H1 (cell line): ENCODE measurements around the gene AIG1. TPM values are rescaled to one million over a fixed set of nuclear protein-coding genes. Genes with fewer than 3 reads are reported as not detected.

Experiments
- CTCF ChIA-PET: fragments of 300-600 bp; sonication (Branson Sonifier 250); formaldehyde crosslinking; loops from one replicate; lab custom pipeline; 2021; ENCODE audit not compliant: partially characterized antibody; lab: Charles Lee
- POLR2A ChIA-PET: fragments of 300-600 bp; sonication (Branson Sonifier 250); formaldehyde crosslinking; loops from one replicate; lab custom pipeline; 2021; ENCODE audit warnings: inconsistent platforms; ENCODE audit not compliant: partially characterized antibody; lab: Charles Lee
- DNase-seq, 2 experiments: peaks; one replicate each; pipeline versions ENCODE4 v3.0.0 to v3.0.0-alpha.2; 2010 to 2022; ENCODE audit warnings: low spot score in 2 of 2, low read depth in 1 of 2, mixed read lengths in 1 of 2
- FAIRE-seq: peaks from 2 replicates; lab custom pipeline; 2011; peaks lifted over from hg19 to GRCh38; lab: Jason Lieb, UNC
- H2AFZ ChIP-seq: 2 replicates; pipeline ENCODE4 v1.8.1; 2012; ENCODE audit warnings: low read length, inconsistent platforms
- H2AK5ac ChIP-seq: 2 replicates; pipeline ENCODE4 v1.6.1; 2013; ENCODE audit warnings: low read depth, low read length
- H2BK120ac ChIP-seq: replicated peaks from 2 replicates; pipeline ENCODE3; 2013; ENCODE audit warnings: low read depth, low read length, inconsistent platforms
- H2BK12ac ChIP-seq: 2 replicates; pipeline ENCODE4 v1.6.1; 2013; ENCODE audit warnings: low read depth, low read length
- H2BK15ac ChIP-seq: 2 replicates; pipeline ENCODE4 v1.6.1; 2013; ENCODE audit warnings: low read length
- H2BK20ac ChIP-seq: 2 replicates; pipeline ENCODE4 v1.6.1; 2013; ENCODE audit warnings: low read length
- H2BK5ac ChIP-seq: 2 replicates; pipeline ENCODE4 v1.6.1; 2013; ENCODE audit warnings: low read depth, low read length
- H3K14ac ChIP-seq: 2 replicates; pipeline ENCODE4 v1.6.1; 2013; ENCODE audit warnings: inconsistent platforms; ENCODE audit not compliant: insufficient read length
- H3K18ac ChIP-seq: 2 replicates; pipeline ENCODE4 v1.6.1; 2013; ENCODE audit warnings: low read length; ENCODE audit errors: extremely low read depth
- H3K23ac ChIP-seq: 2 replicates; pipeline ENCODE4 v1.6.1; 2013; ENCODE audit warnings: inconsistent platforms; ENCODE audit not compliant: insufficient read length
- H3K23me2 ChIP-seq: 2 replicates; pipeline ENCODE4 v1.6.1; 2013; ENCODE audit warnings: low read depth, low read length
- H3K27ac ChIP-seq: 2 replicates; pipeline ENCODE4 v1.6.1; 2011; ENCODE audit warnings: low read depth, low read length, inconsistent platforms
- H3K27me3 ChIP-seq, 4 experiments: replicated peaks in 1 of 4; 1 replicate in 1 of 4; 2 replicates in 3 of 4; pipeline versions ENCODE4 v1.6.1 to v1.8.1; 2011 to 2013; ENCODE audit warnings: low read length in 3 of 4, mild to moderate bottlenecking in 3 of 4, inconsistent platforms in 2 of 4, mixed read lengths in 2 of 4, moderate library complexity in 1 of 4; ENCODE audit not compliant: control insufficient read depth in 3 of 4, insufficient read depth in 3 of 4; ENCODE audit errors: extremely low read depth in 1 of 4
- H3K36me3 ChIP-seq, 4 experiments: 2 replicates each; pipeline versions ENCODE4 v1.6.1 to v1.8.1; 2011 to 2013; ENCODE audit warnings: mild to moderate bottlenecking in 4 of 4, low read length in 3 of 4, moderate library complexity in 2 of 4, control low read depth in 1 of 4, inconsistent platforms in 1 of 4; ENCODE audit not compliant: insufficient read depth in 4 of 4, control insufficient read depth in 2 of 4
- H3K4ac ChIP-seq: replicated peaks from 2 replicates; pipeline ENCODE3; 2013; ENCODE audit warnings: low read length, low read depth, mixed read lengths, inconsistent platforms; ENCODE audit not compliant: insufficient read length
- H3K4me1 ChIP-seq, 4 experiments: replicated peaks in 1 of 4; 1 replicate in 1 of 4; 2 replicates in 3 of 4; pipeline versions ENCODE4 v1.6.1 to v1.8.1; 2011 to 2013; ENCODE audit warnings: low read length in 3 of 4, inconsistent platforms in 2 of 4, mixed read lengths in 1 of 4; ENCODE audit not compliant: insufficient read depth in 4 of 4, control insufficient read depth in 3 of 4
- H3K4me2 ChIP-seq, 2 experiments: 2 replicates each; pipeline versions ENCODE4 v1.6.1 to v1.8.1; 2011 to 2013; ENCODE audit warnings: low read depth in 2 of 2, low read length in 2 of 2, control low read depth in 1 of 2, inconsistent platforms in 1 of 2, mild to moderate bottlenecking in 1 of 2; ENCODE audit not compliant: insufficient read depth in 1 of 2
- H3K4me3 ChIP-seq, 4 experiments: fragments of 200-600, 300-600 bp in 1 of 4; sonication (generic), shearing (Covaris generic), sonication (Bioruptor Twin) in 1 of 4; 2 replicates each; pipeline versions ENCODE4 v1.5.1 to v1.8.1; 2011 to 2016; ENCODE audit warnings: low read length in 4 of 4, low read depth in 3 of 4, control low read depth in 2 of 4, inconsistent platforms in 2 of 4, mild to moderate bottlenecking in 2 of 4, mixed read lengths in 1 of 4, moderate library complexity in 1 of 4; ENCODE audit not compliant: insufficient read depth in 2 of 4; ENCODE audit errors: extremely low read depth in 1 of 4
- H3K56ac ChIP-seq: replicated peaks from 2 replicates; pipeline ENCODE3; 2013; ENCODE audit warnings: low read depth, mild to moderate bottlenecking, mixed read lengths, low read length, inconsistent platforms; ENCODE audit not compliant: insufficient read length
- H3K79me1 ChIP-seq: 2 replicates; pipeline ENCODE4 v1.6.1; 2013; ENCODE audit warnings: low read depth, low read length, control low read depth
- H3K79me2 ChIP-seq, 2 experiments: 2 replicates each; pipeline versions ENCODE4 v1.6.1 to v1.8.1; 2012 to 2013; ENCODE audit warnings: low read length in 2 of 2, mild to moderate bottlenecking in 2 of 2, inconsistent platforms in 1 of 2; ENCODE audit not compliant: insufficient read depth in 2 of 2, control insufficient read depth in 1 of 2
- H3K9ac ChIP-seq, 4 experiments: replicated peaks in 1 of 4; 1 replicate in 1 of 4; 2 replicates in 3 of 4; pipeline versions ENCODE4 v1.6.1 to v1.8.1; 2011 to 2013; ENCODE audit warnings: low read depth in 3 of 4, low read length in 3 of 4, control low read depth in 2 of 4, mild to moderate bottlenecking in 2 of 4, moderate library complexity in 2 of 4, inconsistent platforms in 1 of 4; ENCODE audit errors: extremely low read depth in 1 of 4
- H3K9me3 ChIP-seq, 2 experiments: 2 replicates each; pipeline versions ENCODE4 v1.6.1 to v1.8.1; 2012 to 2013; ENCODE audit warnings: mild to moderate bottlenecking in 2 of 2, moderate library complexity in 2 of 2, control low read depth in 1 of 2, inconsistent platforms in 1 of 2, low read depth in 1 of 2, low read length in 1 of 2, mixed read lengths in 1 of 2; ENCODE audit not compliant: insufficient read depth in 2 of 2
- H4K20me1 ChIP-seq, 2 experiments: replicated peaks in 1 of 2; 2 replicates each; pipeline versions ENCODE3 to v1.8.1; 2011 to 2013; ENCODE audit warnings: inconsistent platforms in 2 of 2, low read length in 2 of 2, mild to moderate bottlenecking in 1 of 2; ENCODE audit not compliant: insufficient read depth in 2 of 2, control insufficient read depth in 1 of 2
- H4K5ac ChIP-seq: 2 replicates; pipeline ENCODE4 v1.6.1; 2013; ENCODE audit warnings: low read length, low read depth, mixed read lengths, inconsistent platforms; ENCODE audit not compliant: insufficient read length
- H4K8ac ChIP-seq: 2 replicates; pipeline ENCODE4 v1.8.0; 2013; ENCODE audit warnings: mild to moderate bottlenecking, moderate library complexity, low read length, inconsistent platforms; ENCODE audit not compliant: insufficient read depth; ENCODE audit errors: extremely low read depth
- H4K91ac ChIP-seq: replicated peaks from 2 replicates; pipeline ENCODE3; 2013; ENCODE audit warnings: low read length, mixed read lengths, inconsistent platforms; ENCODE audit not compliant: insufficient read length
- BACH1 ChIP-seq: IDR thresholded peaks from 2 replicates; pipeline ENCODE4 v1.6.1; 2012; ENCODE audit warnings: low read length, improper control_type of control experiment
- CBX5 ChIP-seq: fragments of 300-800, 300-1000 bp; sonication (generic); IDR thresholded peaks from 2 replicates; pipeline ENCODE4 v1.7.1; 2016; ENCODE audit warnings: antibody characterized with exemption, low read length, low read depth
- MAFK ChIP-seq: IDR thresholded peaks from 2 replicates; pipeline ENCODE4 v1.6.1; 2012; ENCODE audit warnings: low read depth, mild to moderate bottlenecking, improper control_type of control experiment, low read length
- NANOG ChIP-seq: IDR thresholded peaks from 2 replicates; pipeline ENCODE4 v1.6.1; 2011; ENCODE audit warnings: low read length, low read depth, mild to moderate bottlenecking, inconsistent platforms; ENCODE audit not compliant: insufficient read depth, poor library complexity, severe bottlenecking
- POLR2AphosphoS5 ChIP-seq: IDR thresholded peaks from 2 replicates; pipeline ENCODE4 v1.6.1; 2011; ENCODE audit warnings: low read depth, low read length
- RAD21 ChIP-seq, 2 experiments: IDR thresholded peaks in 1 of 2; conservative IDR thresholded peaks in 1 of 2; 2 replicates each; pipeline ENCODE4 v1.6.1; 2011; ENCODE audit warnings: low read depth in 2 of 2, low read length in 2 of 2, improper control_type of control experiment in 1 of 2, inconsistent platforms in 1 of 2, mild to moderate bottlenecking in 1 of 2, moderate library complexity in 1 of 2
- RXRA ChIP-seq: IDR thresholded peaks from 2 replicates; pipeline ENCODE4 v1.6.1; 2011; ENCODE audit warnings: low read depth, mild to moderate bottlenecking, low read length, moderate library complexity; ENCODE audit not compliant: insufficient read depth
- TAF7 ChIP-seq: optimal IDR thresholded peaks from 2 replicates; pipeline ENCODE3; 2011; ENCODE audit warnings: low read depth, mild to moderate bottlenecking, inconsistent platforms, low read length, moderate library complexity, borderline replicate concordance
- TBP ChIP-seq: IDR thresholded peaks from 2 replicates; pipeline ENCODE4 v1.6.1; 2011; ENCODE audit warnings: low read depth, low read length, improper control_type of control experiment
- TCF12 ChIP-seq: IDR thresholded peaks from 2 replicates; pipeline ENCODE4 v1.6.1; 2011; ENCODE audit warnings: low read depth, mild to moderate bottlenecking, low read length
- WGBS, 2 experiments: shearing (Covaris generic) in 1 of 2; methylation state at CpG; one replicate each; pipeline versions ENCODE4 v1.1.6 to v1.1.7; 2013 to 2015; ENCODE audit warnings: low lambda C conversion rate in 2 of 2, mixed read lengths in 2 of 2, inconsistent platforms in 1 of 2, low coverage in 1 of 2, missing lambda C conversion rate in 1 of 2; ENCODE audit not compliant: insufficient replicate concordance in 2 of 2, insufficient coverage in 1 of 2, insufficient read length in 1 of 2; ENCODE audit errors: extremely low coverage in 1 of 2, missing lambda C conversion rate in 1 of 2; 5-methylcytosine and 5-hydroxymethylcytosine counted together
- polyA plus RNA-seq, 7 experiments: library from polyadenylated mRNA; depleted of rRNA in 3 of 7; stranded (reverse) in 5 of 7; unstranded in 2 of 7; fragments of >200 nt in 5 of 7; fragments of 200-250 nt in 2 of 7; gene quantifications; 1 replicate in 5 of 7; 2 replicates in 1 of 7; 4 replicates in 1 of 7; pipeline versions ENCODE4 v1.2.1 to v1.2.3, GENCODE V29; 2011 to 2013; ENCODE audit warnings: missing spikeins in 2 of 7, mixed read lengths in 2 of 7
- total RNA-seq: library from RNA; stranded (reverse); fragmentation: NEBNext Ultra II Directional; extraction: Animal tissue kit (Norgen Biotek cat#: 25700); gene quantifications from 2 replicates; pipeline ENCODE4 v1.2.1, GENCODE V29; 2021

Gene AIG1
- total and polyA plus RNA-seq, 2 of the 8 experiments (the other 6 are each of a cell fraction or from before 2014, with no cell fraction given), result 56.6 to 58.4 TPM

DNA sequence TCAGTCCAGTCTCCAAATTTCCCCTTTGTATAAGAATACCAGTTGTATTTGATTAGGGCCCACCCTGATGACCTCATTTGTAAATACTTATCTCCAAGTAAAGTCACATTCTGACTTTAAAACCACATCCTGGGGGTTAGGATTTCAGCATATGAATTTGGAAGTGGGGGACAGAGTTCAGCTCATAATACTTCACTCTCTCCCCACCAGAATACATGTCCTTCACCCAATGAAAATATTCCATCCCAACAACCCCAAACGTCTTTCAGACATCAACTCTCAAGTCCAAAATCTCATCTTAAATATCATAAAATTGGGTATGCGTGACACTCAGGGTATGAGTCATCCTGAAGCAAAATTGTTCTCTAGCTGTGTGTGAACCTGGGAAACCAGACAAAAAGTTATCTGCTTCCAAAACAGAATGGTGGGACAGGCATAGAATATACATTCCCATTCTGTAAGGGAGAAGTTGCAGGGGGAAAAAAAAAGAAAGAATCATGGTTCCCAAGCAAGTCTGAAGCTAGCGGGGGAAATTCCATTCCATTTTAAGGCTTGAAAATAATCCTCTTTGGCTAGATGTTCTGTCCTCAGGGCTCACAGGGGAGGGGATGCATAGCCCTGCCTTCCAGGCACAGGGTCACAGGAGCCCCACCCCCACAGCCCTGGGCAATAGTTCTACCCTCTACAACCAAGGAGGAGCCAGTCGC, 275.9 kb downstream of the AIG1 start:
- Histone ChIP-seq H4K91ac (no peak overlapping the region), H4K5ac (no peak overlapping the region), H3K18ac (no peak overlapping the region), H2BK120ac (no peak overlapping the region), H3K79me2 (no peaks in the 10 kb centered on the region), H3K79me1 (no peaks in the 10 kb centered on the region), H3K9ac (no peak overlapping the region), H2BK12ac (no peak overlapping the region), H3K27me3 (no peaks in the 10 kb centered on the region), H2AK5ac (no peak overlapping the region), H3K4ac (no peak overlapping the region), H4K20me1 (no peaks in the 10 kb centered on the region), H3K14ac (no peak overlapping the region), H2BK20ac (no peak overlapping the region), H3K4me1 (no peaks in the 10 kb centered on the region; a peak in 1 of 7 replicates), H3K4me2 (no peak overlapping the region), H2AFZ (no peak overlapping the region), H2BK15ac (no peak overlapping the region), H3K36me3 (no peaks in the 10 kb centered on the region; a peak in 1 of 8 replicates), H3K4me3 (no peak overlapping the region), H3K27ac (no peak overlapping the region), H3K9me3 (no peaks in the 10 kb centered on the region), H2BK5ac (no peak overlapping the region), H3K56ac (no peak overlapping the region), H3K23ac (no peak overlapping the region), H4K8ac (no peak overlapping the region), H3K23me2 (no peaks in the 10 kb centered on the region)
- ChIA-PET POLR2A (no interaction called here), CTCF (interaction anchor here (0.6 to 7.3 kb wide), 41 partner anchors 8 to 1205 kb away, joined by 3 to 80 read pairs (median 5); no protein-coding TSS in a partner anchor)
- FAIRE-seq (no peak), DNase-seq (no peak)
- 93% methylated on average over 4 of the region's 4 CpGs; no CpG with 5 or more reads in 1 of the 2 experiments for WGBS, 2 experiments
- TF ChIP-seq NANOG (no peak), TBP (no peak), MAFK (no peak), POLR2AphosphoS5 (no peak), BACH1 (no peak), RAD21 (IDR thresholded peaks at IDR 0.05 in 1 of 2, conservative IDR thresholded peaks at IDR 0.05 in 1 of 2; ENCODE audit: low read depth in 2 of 2, low read length in 2 of 2) (no peak), CBX5 (no peak), TCF12 (no peak), RXRA (no peak), TAF7 (no peak)
